ENCODE measurements around the gene LSG1. TPM values are rescaled to one million over a fixed set of nuclear protein-coding genes. Genes with fewer than 3 reads are reported as not detected.

LSG1 gene
- total RNA-seq, 4 donors from 2014 or later, result 18.7 to 69.9 (median 52.8) TPM

- Histone ChIP-seq H3K27me3 (no peaks in the 10 kb centered on the region), H3K4me1 (peaks cover 0 to 11% (median 7%) of the 10 kb centered on the region in 4 donors), H3K4me3 (no peak overlapping the region), H3K9me3 (no peaks in the 10 kb centered on the region), H3K27ac (no peak overlapping the region), H3K36me3 (no peaks in the 10 kb centered on the region)
- no peak for TF ChIP-seq POLR2AphosphoS5 (IDR thresholded peaks at IDR 0.05)
- no peak for TF ChIP-seq CTCF (IDR thresholded peaks at IDR 0.05)
- no peak for TF ChIP-seq EP300 (IDR thresholded peaks at IDR 0.05; ENCODE audit: low read depth)
- TF ChIP-seq POLR2A (IDR thresholded peaks at IDR 0.05), result no peak
- DNase-seq, result no peak
- in situ Hi-C loops (cut with MboI; ENCODE audit: low pct_ligation_motif_present in 1 of 4, low pct_unique_long_range_greater_than_20kb in 1 of 4, low sequenced_read_pairs in 3 of 4), result no loop called here
- 94% methylated on average over 14 of the region's 14 CpGs; no CpG with 5 or more reads in 1 of the 2 donors for WGBS, 2 donors (ENCODE audit: low coverage in 1 of 2)
- intact Hi-C loops (cut with DNase I; ENCODE audit: low total_unique reads), result no loop called here
Measured at GRCh38 chr3:194617143-194617671, 54.8 kb downstream of the LSG1 start.

GRCh38 chr3:194615226-194615625, 56.8 kb downstream of the LSG1 start:
- DNase-seq, result no peak
- Histone ChIP-seq H3K4me1 (no peaks in the 10 kb centered on the region), H3K27me3 (no peaks in the 10 kb centered on the region), H3K27ac (no peak overlapping the region), H3K9me3 (no peaks in the 10 kb centered on the region), H3K36me3 (no peaks in the 10 kb centered on the region), H3K4me3 (no peak overlapping the region)
- TF ChIP-seq EP300 (IDR thresholded peaks at IDR 0.05; ENCODE audit: low read depth) (no peak), CTCF (IDR thresholded peaks at IDR 0.05) (no peak), POLR2AphosphoS5 (IDR thresholded peaks at IDR 0.05) (no peak), POLR2A (IDR thresholded peaks at IDR 0.05) (no peak)
- intact Hi-C loops (cut with DNase I; ENCODE audit: low total_unique reads) (no loop called here), in situ Hi-C loops (cut with MboI; ENCODE audit: low pct_ligation_motif_present in 1 of 4, low pct_unique_long_range_greater_than_20kb in 1 of 4, low sequenced_read_pairs in 3 of 4) (no loop called here)
- WGBS, 2 donors (ENCODE audit: low coverage in 1 of 2), result 60 to 90% methylated on average over 1 to 11 of the region's 11 CpGs

- no peak overlapping the region for H3K27ac ChIP-seq
- TF ChIP-seq CTCF (IDR thresholded peaks at IDR 0.05), result no peak
- TF ChIP-seq POLR2AphosphoS5 (IDR thresholded peaks at IDR 0.05), result no peak
- no peak for TF ChIP-seq EP300 (IDR thresholded peaks at IDR 0.05; ENCODE audit: low read depth)
- no peak for TF ChIP-seq POLR2A (IDR thresholded peaks at IDR 0.05)
- DNase-seq, result no peak
- no peaks in the 10 kb centered on the region for H3K27me3 ChIP-seq
- H3K9me3 ChIP-seq, result no peaks in the 10 kb centered on the region
- H3K4me1 ChIP-seq, result no peaks in the 10 kb centered on the region
- intact Hi-C loops (cut with DNase I; ENCODE audit: low total_unique reads) (no loop called here), in situ Hi-C loops (cut with MboI; ENCODE audit: low pct_ligation_motif_present in 1 of 4, low pct_unique_long_range_greater_than_20kb in 1 of 4, low sequenced_read_pairs in 3 of 4) (no loop called here)
- no peak overlapping the region for H3K4me3 ChIP-seq
- no peaks in the 10 kb centered on the region for H3K36me3 ChIP-seq
- 76 to 78% methylated on average over 8 of the region's 8 CpGs for WGBS, 2 donors (ENCODE audit: low coverage in 1 of 2)
Measured at GRCh38 chr3:194612221-194612620, 59.8 kb downstream of the LSG1 start.

GRCh38 chr3:194610689-194611088, 61.3 kb downstream of the LSG1 start:
- no peak for DNase-seq
- intact Hi-C loops (cut with DNase I; ENCODE audit: low total_unique reads), result no loop called here
- H3K4me1 ChIP-seq, result no peaks in the 10 kb centered on the region
- no peak overlapping the region for H3K27ac ChIP-seq
- in situ Hi-C loops (cut with MboI; ENCODE audit: low pct_ligation_motif_present in 1 of 4, low pct_unique_long_range_greater_than_20kb in 1 of 4, low sequenced_read_pairs in 3 of 4), result no loop called here
- H3K4me3 ChIP-seq, result no peak overlapping the region
- H3K27me3 ChIP-seq, result no peaks in the 10 kb centered on the region
- WGBS, 2 donors (ENCODE audit: low coverage in 1 of 2), result 77 to 89% methylated on average over 3 of the region's 3 CpGs
- H3K9me3 ChIP-seq, result no peaks in the 10 kb centered on the region
- H3K36me3 ChIP-seq, result no peaks in the 10 kb centered on the region
- TF ChIP-seq EP300 (IDR thresholded peaks at IDR 0.05; ENCODE audit: low read depth), result no peak
- TF ChIP-seq POLR2AphosphoS5 (IDR thresholded peaks at IDR 0.05), result no peak
- TF ChIP-seq CTCF (IDR thresholded peaks at IDR 0.05), result no peak
- TF ChIP-seq POLR2A (IDR thresholded peaks at IDR 0.05), result no peak

Measured in transverse colon (tissue), 4 donors.